H1 (cell line): ENCODE results near the gene QDPR. TPM values are rescaled to one million over a fixed set of nuclear protein-coding genes. Genes with fewer than 3 reads are reported as not detected.

Source experiments
- CTCF ChIA-PET: fragments of 300-600 bp; sonication (Branson Sonifier 250); formaldehyde crosslinking; loops from one replicate; lab custom pipeline; 2021; ENCODE audit not compliant: partially characterized antibody; lab: Charles Lee
- POLR2A ChIA-PET: fragments of 300-600 bp; sonication (Branson Sonifier 250); formaldehyde crosslinking; loops from one replicate; lab custom pipeline; 2021; ENCODE audit warnings: inconsistent platforms; ENCODE audit not compliant: partially characterized antibody; lab: Charles Lee
- DNase-seq, 2 experiments: peaks; one replicate each; pipeline versions ENCODE4 v3.0.0 to v3.0.0-alpha.2; 2010 to 2022; ENCODE audit warnings: low spot score in 2 of 2, low read depth in 1 of 2, mixed read lengths in 1 of 2
- FAIRE-seq: peaks from 2 replicates; lab custom pipeline; 2011; peaks lifted over from hg19 to GRCh38; lab: Jason Lieb, UNC
- H2AFZ ChIP-seq: 2 replicates; pipeline ENCODE4 v1.8.1; 2012; ENCODE audit warnings: low read length, inconsistent platforms
- H2AK5ac ChIP-seq: 2 replicates; pipeline ENCODE4 v1.6.1; 2013; ENCODE audit warnings: low read depth, low read length
- H2BK120ac ChIP-seq: replicated peaks from 2 replicates; pipeline ENCODE3; 2013; ENCODE audit warnings: low read depth, low read length, inconsistent platforms
- H2BK12ac ChIP-seq: 2 replicates; pipeline ENCODE4 v1.6.1; 2013; ENCODE audit warnings: low read depth, low read length
- H2BK15ac ChIP-seq: 2 replicates; pipeline ENCODE4 v1.6.1; 2013; ENCODE audit warnings: low read length
- H2BK20ac ChIP-seq: 2 replicates; pipeline ENCODE4 v1.6.1; 2013; ENCODE audit warnings: low read length
- H2BK5ac ChIP-seq: 2 replicates; pipeline ENCODE4 v1.6.1; 2013; ENCODE audit warnings: low read depth, low read length
- H3K14ac ChIP-seq: 2 replicates; pipeline ENCODE4 v1.6.1; 2013; ENCODE audit warnings: inconsistent platforms; ENCODE audit not compliant: insufficient read length
- H3K18ac ChIP-seq: 2 replicates; pipeline ENCODE4 v1.6.1; 2013; ENCODE audit warnings: low read length; ENCODE audit errors: extremely low read depth
- H3K23ac ChIP-seq: 2 replicates; pipeline ENCODE4 v1.6.1; 2013; ENCODE audit warnings: inconsistent platforms; ENCODE audit not compliant: insufficient read length
- H3K23me2 ChIP-seq: 2 replicates; pipeline ENCODE4 v1.6.1; 2013; ENCODE audit warnings: low read depth, low read length
- H3K27ac ChIP-seq: 2 replicates; pipeline ENCODE4 v1.6.1; 2011; ENCODE audit warnings: low read depth, low read length, inconsistent platforms
- H3K27me3 ChIP-seq, 4 experiments: replicated peaks in 1 of 4; 1 replicate in 1 of 4; 2 replicates in 3 of 4; pipeline versions ENCODE4 v1.6.1 to v1.8.1; 2011 to 2013; ENCODE audit warnings: low read length in 3 of 4, mild to moderate bottlenecking in 3 of 4, inconsistent platforms in 2 of 4, mixed read lengths in 2 of 4, moderate library complexity in 1 of 4; ENCODE audit not compliant: control insufficient read depth in 3 of 4, insufficient read depth in 3 of 4; ENCODE audit errors: extremely low read depth in 1 of 4
- H3K36me3 ChIP-seq, 4 experiments: 2 replicates each; pipeline versions ENCODE4 v1.6.1 to v1.8.1; 2011 to 2013; ENCODE audit warnings: mild to moderate bottlenecking in 4 of 4, low read length in 3 of 4, moderate library complexity in 2 of 4, control low read depth in 1 of 4, inconsistent platforms in 1 of 4; ENCODE audit not compliant: insufficient read depth in 4 of 4, control insufficient read depth in 2 of 4
- H3K4ac ChIP-seq: replicated peaks from 2 replicates; pipeline ENCODE3; 2013; ENCODE audit warnings: low read length, low read depth, mixed read lengths, inconsistent platforms; ENCODE audit not compliant: insufficient read length
- H3K4me1 ChIP-seq, 4 experiments: replicated peaks in 1 of 4; 1 replicate in 1 of 4; 2 replicates in 3 of 4; pipeline versions ENCODE4 v1.6.1 to v1.8.1; 2011 to 2013; ENCODE audit warnings: low read length in 3 of 4, inconsistent platforms in 2 of 4, mixed read lengths in 1 of 4; ENCODE audit not compliant: insufficient read depth in 4 of 4, control insufficient read depth in 3 of 4
- H3K4me2 ChIP-seq, 2 experiments: 2 replicates each; pipeline versions ENCODE4 v1.6.1 to v1.8.1; 2011 to 2013; ENCODE audit warnings: low read depth in 2 of 2, low read length in 2 of 2, control low read depth in 1 of 2, inconsistent platforms in 1 of 2, mild to moderate bottlenecking in 1 of 2; ENCODE audit not compliant: insufficient read depth in 1 of 2
- H3K4me3 ChIP-seq, 4 experiments: fragments of 200-600, 300-600 bp in 1 of 4; sonication (generic), shearing (Covaris generic), sonication (Bioruptor Twin) in 1 of 4; 2 replicates each; pipeline versions ENCODE4 v1.5.1 to v1.8.1; 2011 to 2016; ENCODE audit warnings: low read length in 4 of 4, low read depth in 3 of 4, control low read depth in 2 of 4, inconsistent platforms in 2 of 4, mild to moderate bottlenecking in 2 of 4, mixed read lengths in 1 of 4, moderate library complexity in 1 of 4; ENCODE audit not compliant: insufficient read depth in 2 of 4; ENCODE audit errors: extremely low read depth in 1 of 4
- H3K56ac ChIP-seq: replicated peaks from 2 replicates; pipeline ENCODE3; 2013; ENCODE audit warnings: low read depth, mild to moderate bottlenecking, mixed read lengths, low read length, inconsistent platforms; ENCODE audit not compliant: insufficient read length
- H3K79me1 ChIP-seq: 2 replicates; pipeline ENCODE4 v1.6.1; 2013; ENCODE audit warnings: low read depth, low read length, control low read depth
- H3K79me2 ChIP-seq, 2 experiments: 2 replicates each; pipeline versions ENCODE4 v1.6.1 to v1.8.1; 2012 to 2013; ENCODE audit warnings: low read length in 2 of 2, mild to moderate bottlenecking in 2 of 2, inconsistent platforms in 1 of 2; ENCODE audit not compliant: insufficient read depth in 2 of 2, control insufficient read depth in 1 of 2
- H3K9ac ChIP-seq, 4 experiments: replicated peaks in 1 of 4; 1 replicate in 1 of 4; 2 replicates in 3 of 4; pipeline versions ENCODE4 v1.6.1 to v1.8.1; 2011 to 2013; ENCODE audit warnings: low read depth in 3 of 4, low read length in 3 of 4, control low read depth in 2 of 4, mild to moderate bottlenecking in 2 of 4, moderate library complexity in 2 of 4, inconsistent platforms in 1 of 4; ENCODE audit errors: extremely low read depth in 1 of 4
- H3K9me3 ChIP-seq, 2 experiments: 2 replicates each; pipeline versions ENCODE4 v1.6.1 to v1.8.1; 2012 to 2013; ENCODE audit warnings: mild to moderate bottlenecking in 2 of 2, moderate library complexity in 2 of 2, control low read depth in 1 of 2, inconsistent platforms in 1 of 2, low read depth in 1 of 2, low read length in 1 of 2, mixed read lengths in 1 of 2; ENCODE audit not compliant: insufficient read depth in 2 of 2
- H4K20me1 ChIP-seq, 2 experiments: replicated peaks in 1 of 2; 2 replicates each; pipeline versions ENCODE3 to v1.8.1; 2011 to 2013; ENCODE audit warnings: inconsistent platforms in 2 of 2, low read length in 2 of 2, mild to moderate bottlenecking in 1 of 2; ENCODE audit not compliant: insufficient read depth in 2 of 2, control insufficient read depth in 1 of 2
- H4K5ac ChIP-seq: 2 replicates; pipeline ENCODE4 v1.6.1; 2013; ENCODE audit warnings: low read length, low read depth, mixed read lengths, inconsistent platforms; ENCODE audit not compliant: insufficient read length
- H4K8ac ChIP-seq: 2 replicates; pipeline ENCODE4 v1.8.0; 2013; ENCODE audit warnings: mild to moderate bottlenecking, moderate library complexity, low read length, inconsistent platforms; ENCODE audit not compliant: insufficient read depth; ENCODE audit errors: extremely low read depth
- H4K91ac ChIP-seq: replicated peaks from 2 replicates; pipeline ENCODE3; 2013; ENCODE audit warnings: low read length, mixed read lengths, inconsistent platforms; ENCODE audit not compliant: insufficient read length
- BACH1 ChIP-seq: IDR thresholded peaks from 2 replicates; pipeline ENCODE4 v1.6.1; 2012; ENCODE audit warnings: low read length, improper control_type of control experiment
- EZH2 ChIP-seq: fragments of 200-600 bp; sonication (generic); IDR thresholded peaks from 2 replicates; pipeline ENCODE4 v1.7.1; 2012; ENCODE audit warnings: low read depth, mild to moderate bottlenecking, moderate library complexity, low read length, inconsistent platforms; ENCODE audit not compliant: severe bottlenecking
- HDAC6 ChIP-seq: IDR thresholded peaks from one replicate; pipeline ENCODE4 v1.7.1; 2012; ENCODE audit warnings: low read depth, mild to moderate bottlenecking, inconsistent platforms, low read length, moderate library complexity
- KDM1A ChIP-seq: fragments of 200-600, 300-600 bp; sonication (generic); IDR thresholded peaks from 2 replicates; pipeline ENCODE4 v1.7.1; 2016; ENCODE audit warnings: mild to moderate bottlenecking, low read length, borderline replicate concordance
- NANOG ChIP-seq: IDR thresholded peaks from 2 replicates; pipeline ENCODE4 v1.6.1; 2011; ENCODE audit warnings: low read length, low read depth, mild to moderate bottlenecking, inconsistent platforms; ENCODE audit not compliant: insufficient read depth, poor library complexity, severe bottlenecking
- POLR2A ChIP-seq, 2 experiments: IDR thresholded peaks; 1 replicate in 1 of 2; 2 replicates in 1 of 2; pipeline ENCODE4 v1.6.1; 2011; ENCODE audit warnings: low read depth in 2 of 2, low read length in 2 of 2, mild to moderate bottlenecking in 2 of 2; ENCODE audit errors: control extremely low read depth in 1 of 2
- POLR2AphosphoS5 ChIP-seq: IDR thresholded peaks from 2 replicates; pipeline ENCODE4 v1.6.1; 2011; ENCODE audit warnings: low read depth, low read length
- SUZ12 ChIP-seq: fragments of 200-600 bp; sonication (generic); IDR thresholded peaks from 2 replicates; pipeline ENCODE4 v1.6.1; 2012; ENCODE audit warnings: mild to moderate bottlenecking, inconsistent platforms, low read length, moderate library complexity, mixed read lengths
- WGBS, 2 experiments: shearing (Covaris generic) in 1 of 2; methylation state at CpG; one replicate each; pipeline versions ENCODE4 v1.1.6 to v1.1.7; 2013 to 2015; ENCODE audit warnings: low lambda C conversion rate in 2 of 2, mixed read lengths in 2 of 2, inconsistent platforms in 1 of 2, low coverage in 1 of 2, missing lambda C conversion rate in 1 of 2; ENCODE audit not compliant: insufficient replicate concordance in 2 of 2, insufficient coverage in 1 of 2, insufficient read length in 1 of 2; ENCODE audit errors: extremely low coverage in 1 of 2, missing lambda C conversion rate in 1 of 2; 5-methylcytosine and 5-hydroxymethylcytosine counted together
- polyA plus RNA-seq, 7 experiments: library from polyadenylated mRNA; depleted of rRNA in 3 of 7; stranded (reverse) in 5 of 7; unstranded in 2 of 7; fragments of >200 nt in 5 of 7; fragments of 200-250 nt in 2 of 7; gene quantifications; 1 replicate in 5 of 7; 2 replicates in 1 of 7; 4 replicates in 1 of 7; pipeline versions ENCODE4 v1.2.1 to v1.2.3, GENCODE V29; 2011 to 2013; ENCODE audit warnings: missing spikeins in 2 of 7, mixed read lengths in 2 of 7
- total RNA-seq: library from RNA; stranded (reverse); fragmentation: NEBNext Ultra II Directional; extraction: Animal tissue kit (Norgen Biotek cat#: 25700); gene quantifications from 2 replicates; pipeline ENCODE4 v1.2.1, GENCODE V29; 2021
- TF ChIP-seq, protein P1 (sequence below): IDR thresholded peaks from 2 replicates; pipeline ENCODE4 v1.6.1; 2012; ENCODE audit warnings: low read length, inconsistent platforms
- TF ChIP-seq, protein P2 (sequence below): IDR thresholded peaks from 2 replicates; pipeline ENCODE4 v1.6.1; 2012; ENCODE audit warnings: inconsistent platforms
- TF ChIP-seq, protein P3 (sequence below): IDR thresholded peaks from 2 replicates; pipeline ENCODE4 v1.6.1; 2012; ENCODE audit warnings: inconsistent platforms

Gene QDPR
- total and polyA plus RNA-seq, 2 of the 8 experiments (the other 6 are each of a cell fraction or from before 2014, with no cell fraction given), result 33.6 to 35.9 TPM

DNA sequence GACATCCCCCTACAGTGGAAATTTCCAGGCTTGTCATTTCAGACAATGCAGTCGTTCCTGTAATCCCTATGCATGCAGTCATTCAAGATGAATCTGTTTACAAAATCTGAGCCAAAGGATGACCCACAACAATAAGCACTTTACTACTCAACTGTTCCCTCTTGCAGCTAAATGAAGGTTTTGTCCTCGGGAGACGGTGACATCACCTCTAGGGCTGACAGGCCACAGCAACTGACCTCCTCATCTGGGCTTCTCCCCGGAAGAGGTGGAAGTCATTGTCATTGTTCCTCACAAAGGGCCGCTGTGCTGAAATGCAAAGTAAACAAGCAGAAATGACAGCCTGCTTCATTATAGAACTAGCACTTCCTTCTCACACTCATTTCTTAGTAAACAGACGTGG, 32.3 kb upstream of the QDPR start:
- H3K9ac ChIP-seq, result no peak overlapping the region
- no peak overlapping the region for H4K91ac ChIP-seq
- no peak overlapping the region for H3K56ac ChIP-seq
- no peak overlapping the region for H2BK20ac ChIP-seq
- TF ChIP-seq, protein P1, sequence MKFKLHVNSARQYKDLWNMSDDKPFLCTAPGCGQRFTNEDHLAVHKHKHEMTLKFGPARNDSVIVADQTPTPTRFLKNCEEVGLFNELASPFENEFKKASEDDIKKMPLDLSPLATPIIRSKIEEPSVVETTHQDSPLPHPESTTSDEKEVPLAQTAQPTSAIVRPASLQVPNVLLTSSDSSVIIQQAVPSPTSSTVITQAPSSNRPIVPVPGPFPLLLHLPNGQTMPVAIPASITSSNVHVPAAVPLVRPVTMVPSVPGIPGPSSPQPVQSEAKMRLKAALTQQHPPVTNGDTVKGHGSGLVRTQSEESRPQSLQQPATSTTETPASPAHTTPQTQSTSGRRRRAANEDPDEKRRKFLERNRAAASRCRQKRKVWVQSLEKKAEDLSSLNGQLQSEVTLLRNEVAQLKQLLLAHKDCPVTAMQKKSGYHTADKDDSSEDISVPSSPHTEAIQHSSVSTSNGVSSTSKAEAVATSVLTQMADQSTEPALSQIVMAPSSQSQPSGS, result no peak
- TF ChIP-seq EZH2 (no peak), POLR2A (IDR thresholded peaks at IDR 0.05; ENCODE audit: control extremely low read depth in 1 of 2, low read depth in 2 of 2, low read length in 2 of 2) (no peak), NANOG (no peak), SUZ12 (no peak), HDAC6 (no peak), BACH1 (no peak), KDM1A (no peak), POLR2AphosphoS5 (no peak)
- TF ChIP-seq, protein P2, sequence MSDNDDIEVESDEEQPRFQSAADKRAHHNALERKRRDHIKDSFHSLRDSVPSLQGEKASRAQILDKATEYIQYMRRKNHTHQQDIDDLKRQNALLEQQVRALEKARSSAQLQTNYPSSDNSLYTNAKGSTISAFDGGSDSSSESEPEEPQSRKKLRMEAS, result no peak
- TF ChIP-seq, protein P3, sequence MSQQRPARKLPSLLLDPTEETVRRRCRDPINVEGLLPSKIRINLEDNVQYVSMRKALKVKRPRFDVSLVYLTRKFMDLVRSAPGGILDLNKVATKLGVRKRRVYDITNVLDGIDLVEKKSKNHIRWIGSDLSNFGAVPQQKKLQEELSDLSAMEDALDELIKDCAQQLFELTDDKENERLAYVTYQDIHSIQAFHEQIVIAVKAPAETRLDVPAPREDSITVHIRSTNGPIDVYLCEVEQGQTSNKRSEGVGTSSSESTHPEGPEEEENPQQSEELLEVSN, result no peak
- TF ChIP-seq, all 59 proteins: peak for 0
- Histone ChIP-seq H4K20me1 (no peaks in the 10 kb centered on the region), H4K5ac (no peak overlapping the region), H2BK12ac (no peak overlapping the region), H3K18ac (no peak overlapping the region), H3K9me3 (no peaks in the 10 kb centered on the region), H2BK15ac (no peak overlapping the region), H2AK5ac (no peak overlapping the region), H3K23ac (no peak overlapping the region), H2AFZ (no peak overlapping the region), H3K23me2 (0 out of 2 replicates have a peak, but pooled peaks cover 3% of the 10 kb centered on the region), H3K4ac (no peak overlapping the region), H3K4me3 (no peak overlapping the region), H2BK5ac (no peak overlapping the region), H3K14ac (no peak overlapping the region), H3K27ac (no peak overlapping the region), H3K4me2 (no peak overlapping the region), H2BK120ac (no peak overlapping the region), H3K4me1 (peaks cover 0 to 4% (median 2%) of the 10 kb centered on the region in 4 experiments; a peak in 4 of 7 replicates), H3K36me3 (no peaks in the 10 kb centered on the region), H3K79me1 (no peaks in the 10 kb centered on the region), H4K8ac (no peak overlapping the region), H3K79me2 (no peaks in the 10 kb centered on the region), H3K27me3 (no peaks in the 10 kb centered on the region)
- ChIA-PET POLR2A (interaction anchor here (0.7 to 1.4 kb wide), 3 partner anchors 26 to 34 kb away, joined by 3 read pairs; partner anchors contain the start of gene LAP3), CTCF (no interaction called here)
- 69% methylated on average over 6 of the region's 6 CpGs; no CpG with 5 or more reads in 1 of the 2 experiments for WGBS, 2 experiments
- FAIRE-seq, result no peak
- peak in 1 of 2 experiments; percentile 25 for DNase-seq
